H1 (cell line): ENCODE results near the gene LRRC41. TPM values are rescaled to one million over a fixed set of nuclear protein-coding genes. Genes with fewer than 3 reads are reported as not detected.

Source experiments
- CTCF ChIA-PET: fragments of 300-600 bp; sonication (Branson Sonifier 250); formaldehyde crosslinking; loops from one replicate; lab custom pipeline; 2021; ENCODE audit not compliant: partially characterized antibody; lab: Charles Lee
- POLR2A ChIA-PET: fragments of 300-600 bp; sonication (Branson Sonifier 250); formaldehyde crosslinking; loops from one replicate; lab custom pipeline; 2021; ENCODE audit warnings: inconsistent platforms; ENCODE audit not compliant: partially characterized antibody; lab: Charles Lee
- DNase-seq, 2 experiments: peaks; one replicate each; pipeline versions ENCODE4 v3.0.0 to v3.0.0-alpha.2; 2010 to 2022; ENCODE audit warnings: low spot score in 2 of 2, low read depth in 1 of 2, mixed read lengths in 1 of 2
- FAIRE-seq: peaks from 2 replicates; lab custom pipeline; 2011; peaks lifted over from hg19 to GRCh38; lab: Jason Lieb, UNC
- H2AFZ ChIP-seq: 2 replicates; pipeline ENCODE4 v1.8.1; 2012; ENCODE audit warnings: low read length, inconsistent platforms
- H2AK5ac ChIP-seq: 2 replicates; pipeline ENCODE4 v1.6.1; 2013; ENCODE audit warnings: low read depth, low read length
- H2BK120ac ChIP-seq: replicated peaks from 2 replicates; pipeline ENCODE3; 2013; ENCODE audit warnings: low read depth, low read length, inconsistent platforms
- H2BK12ac ChIP-seq: 2 replicates; pipeline ENCODE4 v1.6.1; 2013; ENCODE audit warnings: low read depth, low read length
- H2BK15ac ChIP-seq: 2 replicates; pipeline ENCODE4 v1.6.1; 2013; ENCODE audit warnings: low read length
- H2BK20ac ChIP-seq: 2 replicates; pipeline ENCODE4 v1.6.1; 2013; ENCODE audit warnings: low read length
- H2BK5ac ChIP-seq: 2 replicates; pipeline ENCODE4 v1.6.1; 2013; ENCODE audit warnings: low read depth, low read length
- H3K14ac ChIP-seq: 2 replicates; pipeline ENCODE4 v1.6.1; 2013; ENCODE audit warnings: inconsistent platforms; ENCODE audit not compliant: insufficient read length
- H3K18ac ChIP-seq: 2 replicates; pipeline ENCODE4 v1.6.1; 2013; ENCODE audit warnings: low read length; ENCODE audit errors: extremely low read depth
- H3K23ac ChIP-seq: 2 replicates; pipeline ENCODE4 v1.6.1; 2013; ENCODE audit warnings: inconsistent platforms; ENCODE audit not compliant: insufficient read length
- H3K23me2 ChIP-seq: 2 replicates; pipeline ENCODE4 v1.6.1; 2013; ENCODE audit warnings: low read depth, low read length
- H3K27ac ChIP-seq: 2 replicates; pipeline ENCODE4 v1.6.1; 2011; ENCODE audit warnings: low read depth, low read length, inconsistent platforms
- H3K27me3 ChIP-seq, 4 experiments: replicated peaks in 1 of 4; 1 replicate in 1 of 4; 2 replicates in 3 of 4; pipeline versions ENCODE4 v1.6.1 to v1.8.1; 2011 to 2013; ENCODE audit warnings: low read length in 3 of 4, mild to moderate bottlenecking in 3 of 4, inconsistent platforms in 2 of 4, mixed read lengths in 2 of 4, moderate library complexity in 1 of 4; ENCODE audit not compliant: control insufficient read depth in 3 of 4, insufficient read depth in 3 of 4; ENCODE audit errors: extremely low read depth in 1 of 4
- H3K36me3 ChIP-seq, 4 experiments: 2 replicates each; pipeline versions ENCODE4 v1.6.1 to v1.8.1; 2011 to 2013; ENCODE audit warnings: mild to moderate bottlenecking in 4 of 4, low read length in 3 of 4, moderate library complexity in 2 of 4, control low read depth in 1 of 4, inconsistent platforms in 1 of 4; ENCODE audit not compliant: insufficient read depth in 4 of 4, control insufficient read depth in 2 of 4
- H3K4ac ChIP-seq: replicated peaks from 2 replicates; pipeline ENCODE3; 2013; ENCODE audit warnings: low read length, low read depth, mixed read lengths, inconsistent platforms; ENCODE audit not compliant: insufficient read length
- H3K4me1 ChIP-seq, 4 experiments: replicated peaks in 1 of 4; 1 replicate in 1 of 4; 2 replicates in 3 of 4; pipeline versions ENCODE4 v1.6.1 to v1.8.1; 2011 to 2013; ENCODE audit warnings: low read length in 3 of 4, inconsistent platforms in 2 of 4, mixed read lengths in 1 of 4; ENCODE audit not compliant: insufficient read depth in 4 of 4, control insufficient read depth in 3 of 4
- H3K4me2 ChIP-seq, 2 experiments: 2 replicates each; pipeline versions ENCODE4 v1.6.1 to v1.8.1; 2011 to 2013; ENCODE audit warnings: low read depth in 2 of 2, low read length in 2 of 2, control low read depth in 1 of 2, inconsistent platforms in 1 of 2, mild to moderate bottlenecking in 1 of 2; ENCODE audit not compliant: insufficient read depth in 1 of 2
- H3K4me3 ChIP-seq, 4 experiments: fragments of 200-600, 300-600 bp in 1 of 4; sonication (generic), shearing (Covaris generic), sonication (Bioruptor Twin) in 1 of 4; 2 replicates each; pipeline versions ENCODE4 v1.5.1 to v1.8.1; 2011 to 2016; ENCODE audit warnings: low read length in 4 of 4, low read depth in 3 of 4, control low read depth in 2 of 4, inconsistent platforms in 2 of 4, mild to moderate bottlenecking in 2 of 4, mixed read lengths in 1 of 4, moderate library complexity in 1 of 4; ENCODE audit not compliant: insufficient read depth in 2 of 4; ENCODE audit errors: extremely low read depth in 1 of 4
- H3K56ac ChIP-seq: replicated peaks from 2 replicates; pipeline ENCODE3; 2013; ENCODE audit warnings: low read depth, mild to moderate bottlenecking, mixed read lengths, low read length, inconsistent platforms; ENCODE audit not compliant: insufficient read length
- H3K79me1 ChIP-seq: 2 replicates; pipeline ENCODE4 v1.6.1; 2013; ENCODE audit warnings: low read depth, low read length, control low read depth
- H3K79me2 ChIP-seq, 2 experiments: 2 replicates each; pipeline versions ENCODE4 v1.6.1 to v1.8.1; 2012 to 2013; ENCODE audit warnings: low read length in 2 of 2, mild to moderate bottlenecking in 2 of 2, inconsistent platforms in 1 of 2; ENCODE audit not compliant: insufficient read depth in 2 of 2, control insufficient read depth in 1 of 2
- H3K9ac ChIP-seq, 4 experiments: replicated peaks in 1 of 4; 1 replicate in 1 of 4; 2 replicates in 3 of 4; pipeline versions ENCODE4 v1.6.1 to v1.8.1; 2011 to 2013; ENCODE audit warnings: low read depth in 3 of 4, low read length in 3 of 4, control low read depth in 2 of 4, mild to moderate bottlenecking in 2 of 4, moderate library complexity in 2 of 4, inconsistent platforms in 1 of 4; ENCODE audit errors: extremely low read depth in 1 of 4
- H3K9me3 ChIP-seq, 2 experiments: 2 replicates each; pipeline versions ENCODE4 v1.6.1 to v1.8.1; 2012 to 2013; ENCODE audit warnings: mild to moderate bottlenecking in 2 of 2, moderate library complexity in 2 of 2, control low read depth in 1 of 2, inconsistent platforms in 1 of 2, low read depth in 1 of 2, low read length in 1 of 2, mixed read lengths in 1 of 2; ENCODE audit not compliant: insufficient read depth in 2 of 2
- H4K20me1 ChIP-seq, 2 experiments: replicated peaks in 1 of 2; 2 replicates each; pipeline versions ENCODE3 to v1.8.1; 2011 to 2013; ENCODE audit warnings: inconsistent platforms in 2 of 2, low read length in 2 of 2, mild to moderate bottlenecking in 1 of 2; ENCODE audit not compliant: insufficient read depth in 2 of 2, control insufficient read depth in 1 of 2
- H4K5ac ChIP-seq: 2 replicates; pipeline ENCODE4 v1.6.1; 2013; ENCODE audit warnings: low read length, low read depth, mixed read lengths, inconsistent platforms; ENCODE audit not compliant: insufficient read length
- H4K8ac ChIP-seq: 2 replicates; pipeline ENCODE4 v1.8.0; 2013; ENCODE audit warnings: mild to moderate bottlenecking, moderate library complexity, low read length, inconsistent platforms; ENCODE audit not compliant: insufficient read depth; ENCODE audit errors: extremely low read depth
- H4K91ac ChIP-seq: replicated peaks from 2 replicates; pipeline ENCODE3; 2013; ENCODE audit warnings: low read length, mixed read lengths, inconsistent platforms; ENCODE audit not compliant: insufficient read length
- SIX5 ChIP-seq: IDR thresholded peaks from 2 replicates; pipeline ENCODE4 v1.6.1; 2011; ENCODE audit warnings: mild to moderate bottlenecking, low read depth, low read length
- WGBS, 2 experiments: shearing (Covaris generic) in 1 of 2; methylation state at CpG; one replicate each; pipeline versions ENCODE4 v1.1.6 to v1.1.7; 2013 to 2015; ENCODE audit warnings: low lambda C conversion rate in 2 of 2, mixed read lengths in 2 of 2, inconsistent platforms in 1 of 2, low coverage in 1 of 2, missing lambda C conversion rate in 1 of 2; ENCODE audit not compliant: insufficient replicate concordance in 2 of 2, insufficient coverage in 1 of 2, insufficient read length in 1 of 2; ENCODE audit errors: extremely low coverage in 1 of 2, missing lambda C conversion rate in 1 of 2; 5-methylcytosine and 5-hydroxymethylcytosine counted together
- polyA plus RNA-seq, 7 experiments: library from polyadenylated mRNA; depleted of rRNA in 3 of 7; stranded (reverse) in 5 of 7; unstranded in 2 of 7; fragments of >200 nt in 5 of 7; fragments of 200-250 nt in 2 of 7; gene quantifications; 1 replicate in 5 of 7; 2 replicates in 1 of 7; 4 replicates in 1 of 7; pipeline versions ENCODE4 v1.2.1 to v1.2.3, GENCODE V29; 2011 to 2013; ENCODE audit warnings: missing spikeins in 2 of 7, mixed read lengths in 2 of 7
- total RNA-seq: library from RNA; stranded (reverse); fragmentation: NEBNext Ultra II Directional; extraction: Animal tissue kit (Norgen Biotek cat#: 25700); gene quantifications from 2 replicates; pipeline ENCODE4 v1.2.1, GENCODE V29; 2021

The LRRC41 gene
- total and polyA plus RNA-seq, 2 of the 8 experiments (the other 6 are each of a cell fraction or from before 2014, with no cell fraction given) = 36.8 to 51.2 TPM

GRCh38 chr1:46274225-46275029 is 29.0 kb downstream of the LRRC41 start:
- ChIA-PET CTCF (interaction anchor here (0.8 to 1.9 kb wide), 10 partner anchors 8 to 93 kb away, joined by 3 to 8 read pairs (median 4); no protein-coding TSS in a partner anchor), POLR2A (interaction anchor here (0.6 to 33.1 kb wide), 12 partner anchors 2 to 143 kb away, joined by 3 to 689 read pairs (median 4); partner anchors contain the start of genes LRRC41, NSUN4, RAD54L and UQCRH)
- H3K4me2 ChIP-seq = no peak overlapping the region
- H3K9me3 ChIP-seq = no peaks in the 10 kb centered on the region
- no peaks in the 10 kb centered on the region for H3K79me2 ChIP-seq
- no peak overlapping the region for H4K5ac ChIP-seq
- H4K8ac ChIP-seq = no peak overlapping the region
- no peak overlapping the region for H3K23ac ChIP-seq
- H2BK120ac ChIP-seq = no peak overlapping the region
- peaks cover 3% of the 10 kb centered on the region in 2 experiments for H4K20me1 ChIP-seq
- H3K36me3 ChIP-seq = peaks cover 55 to 93% (median 81%) of the 10 kb centered on the region in 4 experiments
- H4K91ac ChIP-seq = no peak overlapping the region
- TF ChIP-seq SIX5 = no peak
- no peak overlapping the region for H2AFZ ChIP-seq
- H3K56ac ChIP-seq = no peak overlapping the region
- H3K27ac ChIP-seq = no peak overlapping the region
- H2BK15ac ChIP-seq = no peak overlapping the region
- FAIRE-seq (no peak), DNase-seq (no peak)
- WGBS, 2 experiments = 87% methylated on average over 6 of the region's 6 CpGs; no CpG with 5 or more reads in 1 of the 2 experiments
- H3K27me3 ChIP-seq = no peaks in the 10 kb centered on the region
- H3K79me1 ChIP-seq = no peaks in the 10 kb centered on the region
- no peaks in the 10 kb centered on the region for H3K23me2 ChIP-seq
- no peak overlapping the region for H2AK5ac ChIP-seq
- H2BK12ac ChIP-seq = no peak overlapping the region
- no peak overlapping the region for H3K4ac ChIP-seq
- H3K9ac ChIP-seq = no peak overlapping the region
- H2BK5ac ChIP-seq = no peak overlapping the region
- H2BK20ac ChIP-seq = no peak overlapping the region
- no peak overlapping the region for H3K18ac ChIP-seq
- H3K14ac ChIP-seq = no peak overlapping the region
- H3K4me3 ChIP-seq = no peak overlapping the region
- H3K4me1 ChIP-seq = no peaks in the 10 kb centered on the region
